ENCODE data around the gene PACS2. TPM values are rescaled to one million over a fixed set of nuclear protein-coding genes. Genes with fewer than 3 reads are reported as not detected.

Gene PACS2
- total RNA-seq, 2 donors from 2014 or later: 48.5 to 124 TPM

- WGBS: 84% methylated on average over 17 of the region's 17 CpGs
- H3K4me1 ChIP-seq (replicated peaks): no peaks in the 10 kb centered on the region
- TF ChIP-seq CTCF (IDR thresholded peaks at IDR 0.05): no peak
- no peak for TF ChIP-seq POLR2A (IDR thresholded peaks at IDR 0.05)
- TF ChIP-seq POLR2AphosphoS5 (IDR thresholded peaks at IDR 0.05): no peak
- no peaks in the 10 kb centered on the region for H3K36me3 ChIP-seq
- DNase-seq (ENCODE audit: low spot score): no peak
- H3K27ac ChIP-seq: no peak overlapping the region
- H3K9me3 ChIP-seq: no peaks in the 10 kb centered on the region
- no peak overlapping the region for H3K4me3 ChIP-seq
- intact Hi-C loops (cut with DNase I): loop anchor here (5.0 kb wide), 1 partner anchor 47 kb away; the partner anchor contains the start of gene TEDC1
- H3K27me3 ChIP-seq (replicated peaks; ENCODE audit: insufficient read depth): no peaks in the 10 kb centered on the region
These were observed 130.3 kb downstream of the PACS2 start for GRCh38 chr14:105444859-105445258.

GRCh38 chr14:105445290-105445689 lies 130.7 kb downstream of the PACS2 start:
- intact Hi-C loops (cut with DNase I): loop anchor here (5.0 kb wide), 1 partner anchor 47 kb away; the partner anchor contains the start of gene TEDC1
- Histone ChIP-seq H3K4me3 (no peak overlapping the region), H3K9me3 (no peaks in the 10 kb centered on the region), H3K27ac (no peak overlapping the region), H3K4me1 (replicated peaks) (no peaks in the 10 kb centered on the region), H3K36me3 (no peaks in the 10 kb centered on the region), H3K27me3 (replicated peaks; ENCODE audit: insufficient read depth) (no peaks in the 10 kb centered on the region)
- DNase-seq (ENCODE audit: low spot score): no peak
- TF ChIP-seq CTCF (IDR thresholded peaks at IDR 0.05) (no peak), POLR2AphosphoS5 (IDR thresholded peaks at IDR 0.05) (no peak), POLR2A (IDR thresholded peaks at IDR 0.05) (no peak)
- WGBS: 84% methylated on average over 22 of the region's 24 CpGs

GRCh38 chr14:105445901-105446845 lies 131.6 kb downstream of the PACS2 start:
- intact Hi-C loops (cut with DNase I): loop anchor here (5.0 kb wide), 1 partner anchor 46 kb away; the partner anchor contains the start of gene TEDC1
- peaks cover 1 to 5% of the 10 kb centered on the region in 2 donors for H3K36me3 ChIP-seq
- 83% methylated on average over 26 of the region's 26 CpGs for WGBS
- H3K27ac ChIP-seq: no peak overlapping the region
- no peak for DNase-seq (ENCODE audit: low spot score)
- H3K27me3 ChIP-seq (replicated peaks; ENCODE audit: insufficient read depth): no peaks in the 10 kb centered on the region
- H3K4me1 ChIP-seq (replicated peaks): no peaks in the 10 kb centered on the region
- TF ChIP-seq POLR2AphosphoS5 (IDR thresholded peaks at IDR 0.05) (no peak), CTCF (IDR thresholded peaks at IDR 0.05) (no peak), POLR2A (IDR thresholded peaks at IDR 0.05) (no peak)
- no peak overlapping the region for H3K4me3 ChIP-seq
- no peaks in the 10 kb centered on the region for H3K9me3 ChIP-seq

GRCh38 chr14:105446971-105447370 lies 132.4 kb downstream of the PACS2 start:
- H3K36me3 ChIP-seq: peaks cover 4 to 7% of the 10 kb centered on the region in 2 donors
- intact Hi-C loops (cut with DNase I): loop anchor here (5.0 kb wide), 1 partner anchor 45 kb away; the partner anchor contains the start of gene TEDC1
- H3K4me1 ChIP-seq (replicated peaks): no peaks in the 10 kb centered on the region
- H3K27ac ChIP-seq: no peak overlapping the region
- H3K9me3 ChIP-seq: no peaks in the 10 kb centered on the region
- no peak overlapping the region for H3K4me3 ChIP-seq
- no peak for DNase-seq (ENCODE audit: low spot score)
- H3K27me3 ChIP-seq (replicated peaks; ENCODE audit: insufficient read depth): no peaks in the 10 kb centered on the region
- TF ChIP-seq CTCF (IDR thresholded peaks at IDR 0.05) (no peak), POLR2A (IDR thresholded peaks at IDR 0.05) (no peak), POLR2AphosphoS5 (IDR thresholded peaks at IDR 0.05) (no peak)
- WGBS: 79% methylated on average over 14 of the region's 14 CpGs

Other genes with a start within 250 kb of the PACS2 start
- gene GPR132, start 249.3 kb upstream of the PACS2 start, total RNA-seq: 1 to 10 TPM in 1 of 2 donors, under 1 TPM in 1; 0.68 to 1.4 TPM
- gene JAG2, start 146.0 kb upstream of the PACS2 start, total RNA-seq: 10 to 100 TPM; 26.8 to 30.5 TPM
- gene NUDT14, start 133.4 kb upstream of the PACS2 start, total RNA-seq: 10 to 100 TPM; 32.9 to 36.5 TPM
- gene BTBD6, start 66.2 kb upstream of the PACS2 start, total RNA-seq: 10 to 100 TPM; 60.0 to 82.5 TPM
- 10 to 100 TPM; 64.9 to 88.9 TPM for gene BRF1, start 13.7 kb upstream of the PACS2 start, total RNA-seq
- under 1 TPM; 0.57 to 0.73 TPM for gene TEX22, start 83.8 kb downstream of the PACS2 start, total RNA-seq
- gene MTA1, start 105.1 kb downstream of the PACS2 start, total RNA-seq: 100 to 1,000 TPM in 1 of 2 donors, 10 to 100 TPM in 1; 58.9 to 155 TPM
- 100 to 1,000 TPM in 1 of 2 donors, 10 to 100 TPM in 1; 86.7 to 134 TPM for gene CRIP2, start 160.1 kb downstream of the PACS2 start, total RNA-seq
- gene CRIP1, start 172.1 kb downstream of the PACS2 start, total RNA-seq: 10 to 100 TPM in 1 of 2 donors, 1 to 10 TPM in 1; 4.2 to 22.0 TPM
- 1 to 10 TPM; 7.5 to 8.9 TPM for gene TEDC1, start 176.5 kb downstream of the PACS2 start, total RNA-seq
- 10 to 100 TPM; 11.1 to 15.7 TPM for gene TMEM121, start 211.8 kb downstream of the PACS2 start, total RNA-seq

Measured in prostate gland (tissue), 2 donors.